ENCODE data around the gene KCNH1. TPM values are rescaled to one million over a fixed set of nuclear protein-coding genes. Genes with fewer than 3 reads are reported as not detected.

KCNH1 gene
- total and polyA plus RNA-seq, 9 of the 15 experiments (the other 6 are each of a cell fraction or from before 2014, with no cell fraction given), result not detected

- no TSS peak for BruUV-seq (replicated peaks)
- Histone ChIP-seq H3K4me1 (replicated peaks in 1 of 2; ENCODE audit: control insufficient read depth in 2 of 2, insufficient read depth in 2 of 2, low read length in 2 of 2) (no peaks in the 10 kb centered on the region), H3K9me1 (ENCODE audit: control insufficient read depth, insufficient read depth, low read length) (no peaks in the 10 kb centered on the region), H3K4me3 (no peak overlapping the region), H2AFZ (ENCODE audit: low read depth, low read length) (no peak overlapping the region), H3K9me3 (replicated peaks; ENCODE audit: control insufficient read depth, insufficient read depth, low read depth, low read length) (no peaks in the 10 kb centered on the region), H3K27me3 (ENCODE audit: control insufficient read depth in 2 of 2, insufficient read depth in 2 of 2, low read length in 2 of 2) (peaks cover 0 to 6% of the 10 kb centered on the region in 2 experiments; a peak in 3 of 5 replicates), H4K20me1 (replicated peaks; ENCODE audit: control insufficient read depth, insufficient read depth, low read length) (no peaks in the 10 kb centered on the region), H3K4me2 (ENCODE audit: insufficient read depth, low read length) (no peak overlapping the region), H3K79me2 (ENCODE audit: control insufficient read depth, insufficient read depth, low read length) (no peaks in the 10 kb centered on the region), H3K36me3 (ENCODE audit: control insufficient read depth, insufficient read depth, low read length) (no peaks in the 10 kb centered on the region), H3K9ac (ENCODE audit: insufficient read depth in 1 of 2, low read depth in 2 of 2, low read length in 2 of 2) (no peak overlapping the region), H3K27ac (ENCODE audit: extremely low read depth, low read depth, low read length) (no peak overlapping the region)
- ATAC-seq (no peak), FAIRE-seq (no peak), DNase-seq (ENCODE audit: extremely low read depth in 1 of 4, low spot score in 3 of 4) (no peak)
- no peak for TF ChIP-seq PHB2 (IDR thresholded peaks at IDR 0.05; ENCODE audit: low read depth)
- no peak for TF ChIP-seq CEBPG (CRISPR knock-in tag; IDR thresholded peaks at IDR 0.05)
- peak; percentile 58 to 84 for TF ChIP-seq CEBPG (tag; conservative IDR thresholded peaks at IDR 0.05 in 1 of 2, IDR thresholded peaks at IDR 0.05 in 1 of 2)
- TF ChIP-seq CEBPB (tag; IDR thresholded peaks at IDR 0.05), result peak; percentile 86
- TF ChIP-seq DMBX1 (CRISPR knock-in tag; IDR thresholded peaks at IDR 0.05; ENCODE audit: borderline replicate concordance), result no peak
- CTCF ChIA-PET (ENCODE audit: low intra/inter-chr PET ratio), result no interaction called here
- intact Hi-C loops (cut with micrococcal nuclease) (loop anchor here (10.0 kb wide), 1 partner anchor 425 kb away; the partner anchor contains the start of gene KCNH1), in situ Hi-C loops (cut with MboI) (no loop called here)
- POLR2A ChIA-PET, result no interaction called here
- WGBS (ENCODE audit: insufficient coverage, low coverage, missing lambda C conversion rate), result 0% methylated on average over 2 of the region's 2 CpGs
Measured at GRCh38 chr1:210709701-210710100, 424.2 kb downstream of the KCNH1 start.
